IPS-18c (cell line): Measurements from ENCODE around the gene ZBED5.
"Not testable (repeated sequence)": the region's sequence is repeated elsewhere in the genome, so short reads cannot be mapped to it uniquely, and the experiment has no call there.

Experiments used
- H3K4me3 ChIP-seq: 2 replicates; pipeline ENCODE4 v1.7.0; 2013; ENCODE audit warnings: low read depth, mild to moderate bottlenecking, low read length, moderate library complexity; ENCODE audit not compliant: insufficient read depth
- H3K9me3 ChIP-seq: one replicate; pipeline ENCODE4 v1.6.1; 2013; ENCODE audit warnings: mild to moderate bottlenecking, low read length, moderate library complexity; ENCODE audit not compliant: control insufficient read depth, insufficient read depth

ZBED5 gene

GRCh38 chr11:10857709-10858438, at the start of gene ZBED5:
Gene ZBED5 (minus strand): TSS chr11:10858053. CDS start chr11:10854945, 3,108 bp downstream.
- peak within 1 kb of the TSS; percentile 99 for H3K4me3 ChIP-seq

GRCh38 chr11:10906521-10906920, 48.7 kb upstream of the ZBED5 start:
- no peak overlapping the region for H3K4me3 ChIP-seq
- H3K9me3 ChIP-seq = no peaks in the 10 kb centered on the region

More at GRCh38 chr11:10857709-10858438, at the start of gene ZBED5:
- no peaks in the 10 kb centered on the region for H3K9me3 ChIP-seq

- Histone ChIP-seq H3K9me3 (no peaks in the 10 kb centered on the region), H3K4me3 (no peak overlapping the region)
Measured at GRCh38 chr11:10902301-10903063, 44.6 kb upstream of the ZBED5 start.

GRCh38 chr11:10900681-10901415, 43.0 kb upstream of the ZBED5 start:
- peaks cover 2% of the 10 kb centered on the region for H3K9me3 ChIP-seq
- H3K4me3 ChIP-seq = no peak overlapping the region

GRCh38 chr11:10899121-10899830, 41.4 kb upstream of the ZBED5 start:
- Histone ChIP-seq H3K9me3 (peaks cover 2% of the 10 kb centered on the region), H3K4me3 (no peak overlapping the region)

- H3K4me3 ChIP-seq = no peak overlapping the region
Measured at GRCh38 chr11:10898763-10899025, 40.8 kb upstream of the ZBED5 start.

GRCh38 chr11:10898003-10898762, 40.3 kb upstream of the ZBED5 start:
- no peak overlapping the region for H3K4me3 ChIP-seq
- peaks cover 2% of the 10 kb centered on the region for H3K9me3 ChIP-seq

More at GRCh38 chr11:10898763-10899025, 40.8 kb upstream of the ZBED5 start:
- peaks cover 2% of the 10 kb centered on the region for H3K9me3 ChIP-seq

- H3K4me3 ChIP-seq = no peak overlapping the region
- H3K9me3 ChIP-seq = peaks cover 2% of the 10 kb centered on the region
Measured at GRCh38 chr11:10897150-10897549, 39.3 kb upstream of the ZBED5 start.

- peaks cover 2% of the 10 kb centered on the region for H3K9me3 ChIP-seq
- no peak overlapping the region for H3K4me3 ChIP-seq
Measured at GRCh38 chr11:10896493-10896892, 38.6 kb upstream of the ZBED5 start.

- Histone ChIP-seq H3K4me3 (no peak overlapping the region), H3K9me3 (peaks cover 2% of the 10 kb centered on the region)
Measured at GRCh38 chr11:10895285-10895684, 37.4 kb upstream of the ZBED5 start.

- H3K9me3 ChIP-seq = peaks cover 2% of the 10 kb centered on the region
- H3K4me3 ChIP-seq = no peak overlapping the region
Measured at GRCh38 chr11:10894666-10895065, 36.8 kb upstream of the ZBED5 start.

GRCh38 chr11:10893714-10894151, 35.9 kb upstream of the ZBED5 start:
- H3K9me3 ChIP-seq = peaks cover 2% of the 10 kb centered on the region
- H3K4me3 ChIP-seq = no peak overlapping the region

- no peak overlapping the region for H3K4me3 ChIP-seq
Measured at GRCh38 chr11:10892250-10892649, 34.4 kb upstream of the ZBED5 start.

GRCh38 chr11:10891151-10891720, 33.4 kb upstream of the ZBED5 start:
- Histone ChIP-seq H3K4me3 (no peak overlapping the region), H3K9me3 (no peaks in the 10 kb centered on the region)

More at GRCh38 chr11:10892250-10892649, 34.4 kb upstream of the ZBED5 start:
- peaks cover under 1% of the 10 kb centered on the region for H3K9me3 ChIP-seq

- H3K4me3 ChIP-seq, H3K9me3 ChIP-seq: not testable (repeated sequence)
Measured at GRCh38 chr11:10890083-10890482, 32.2 kb upstream of the ZBED5 start.

- Histone ChIP-seq H3K9me3 (peaks cover 5% of the 10 kb centered on the region), H3K4me3 (no peak overlapping the region)
Measured at GRCh38 chr11:10887307-10887706, 29.5 kb upstream of the ZBED5 start.
